Hepatocyte (in vitro differentiated cells): ENCODE data around the gene PHF21B. TPM values are rescaled to one million over a fixed set of nuclear protein-coding genes. Genes with fewer than 3 reads are reported as not detected.

Experiments used
- DNase-seq: peaks from one replicate; pipeline ENCODE4 v3.0.0-alpha.2; 2016; ENCODE audit warnings: low spot score
- H2AFZ ChIP-seq: fragments of 200-600 bp; sonication (generic); 2 replicates; pipeline ENCODE4 v1.6.0; 2016; ENCODE audit warnings: antibody characterized with exemption, mild to moderate bottlenecking
- H3K27ac ChIP-seq: fragments of 200-600 bp; sonication (generic); 2 replicates; pipeline ENCODE4 v1.5.1; 2016; ENCODE audit warnings: mild to moderate bottlenecking
- H3K27me3 ChIP-seq: fragments of 200-600 bp; sonication (generic); 2 replicates; pipeline ENCODE4 v1.6.1; 2016
- H3K36me3 ChIP-seq: fragments of 200-600 bp; sonication (generic); replicated peaks from 2 replicates; pipeline ENCODE4 v1.5.1; 2016; ENCODE audit warnings: low read depth; ENCODE audit not compliant: insufficient read depth
- H3K4me1 ChIP-seq: fragments of 200-600 bp; sonication (generic); 2 replicates; pipeline ENCODE4 v1.5.1; 2016; ENCODE audit warnings: mild to moderate bottlenecking, moderate library complexity; ENCODE audit not compliant: insufficient read depth
- H3K4me2 ChIP-seq: fragments of 200-600 bp; sonication (generic); 2 replicates; pipeline ENCODE4 v1.6.0; 2016
- H3K4me3 ChIP-seq: fragments of 200-600 bp; sonication (generic); 2 replicates; pipeline ENCODE4 v1.5.1; 2016; ENCODE audit warnings: mild to moderate bottlenecking
- H3K79me2 ChIP-seq: fragments of 200-600 bp; sonication (generic); 2 replicates; pipeline ENCODE4 v1.6.0; 2017; ENCODE audit warnings: mild to moderate bottlenecking
- H3K9me2 ChIP-seq: fragments of 200-600 bp; sonication (generic); replicated peaks from 2 replicates; pipeline ENCODE4 v1.6.0; 2017; ENCODE audit warnings: mild to moderate bottlenecking; ENCODE audit not compliant: insufficient read depth
- H3K9me3 ChIP-seq: fragments of 200-600 bp; sonication (generic); 2 replicates; pipeline ENCODE4 v1.5.1; 2016; ENCODE audit warnings: low read depth, mild to moderate bottlenecking
- H4K20me1 ChIP-seq: fragments of 200-600 bp; sonication (generic); 2 replicates; pipeline ENCODE4 v1.6.0; 2016; ENCODE audit warnings: mild to moderate bottlenecking; ENCODE audit not compliant: insufficient read depth, poor library complexity, severe bottlenecking
- EZH2 ChIP-seq: fragments of 200-600 bp; sonication (generic); IDR thresholded peaks from 2 replicates; pipeline ENCODE4 v1.6.1; 2016; ENCODE audit warnings: antibody characterized with exemption, mild to moderate bottlenecking, borderline replicate concordance
- EZH2phosphoT487 ChIP-seq: fragments of 200-600 bp; sonication (generic); IDR thresholded peaks from one replicate; pipeline ENCODE4 v1.6.1; 2018; ENCODE audit warnings: antibody characterized with exemption, mild to moderate bottlenecking, low read depth, moderate library complexity; ENCODE audit not compliant: unreplicated experiment, severe bottlenecking
- WGBS: methylation state at CpG from one replicate; pipeline ENCODE4 v1.1.6; 2016; ENCODE audit warnings: low lambda C conversion rate; ENCODE audit errors: missing lambda C conversion rate; 5-methylcytosine and 5-hydroxymethylcytosine counted together
- polyA plus RNA-seq: library from polyadenylated mRNA; unstranded; fragments of >200 nt; fragmentation: Nextera tagmentation; extraction: Ambion mirVana; gene quantifications from 2 replicates; pipeline ENCODE4 v1.2.1, GENCODE V29; 2016
- total RNA-seq: library from RNA; depleted of rRNA; stranded (reverse); fragments of >200 nt; gene quantifications from 2 replicates; pipeline ENCODE4 v1.2.3, GENCODE V29; 2014
- TF ChIP-seq, protein P1 (sequence below): fragments of 200-600 bp; sonication (generic); IDR thresholded peaks from 2 replicates; pipeline ENCODE4 v1.5.1; 2016; ENCODE audit warnings: antibody characterized with exemption, mild to moderate bottlenecking; ENCODE audit not compliant: poor library complexity

Gene PHF21B
- total and polyA plus RNA-seq, 2 experiments from 2014 or later, result 0.86 to 1.9 TPM

DNA sequence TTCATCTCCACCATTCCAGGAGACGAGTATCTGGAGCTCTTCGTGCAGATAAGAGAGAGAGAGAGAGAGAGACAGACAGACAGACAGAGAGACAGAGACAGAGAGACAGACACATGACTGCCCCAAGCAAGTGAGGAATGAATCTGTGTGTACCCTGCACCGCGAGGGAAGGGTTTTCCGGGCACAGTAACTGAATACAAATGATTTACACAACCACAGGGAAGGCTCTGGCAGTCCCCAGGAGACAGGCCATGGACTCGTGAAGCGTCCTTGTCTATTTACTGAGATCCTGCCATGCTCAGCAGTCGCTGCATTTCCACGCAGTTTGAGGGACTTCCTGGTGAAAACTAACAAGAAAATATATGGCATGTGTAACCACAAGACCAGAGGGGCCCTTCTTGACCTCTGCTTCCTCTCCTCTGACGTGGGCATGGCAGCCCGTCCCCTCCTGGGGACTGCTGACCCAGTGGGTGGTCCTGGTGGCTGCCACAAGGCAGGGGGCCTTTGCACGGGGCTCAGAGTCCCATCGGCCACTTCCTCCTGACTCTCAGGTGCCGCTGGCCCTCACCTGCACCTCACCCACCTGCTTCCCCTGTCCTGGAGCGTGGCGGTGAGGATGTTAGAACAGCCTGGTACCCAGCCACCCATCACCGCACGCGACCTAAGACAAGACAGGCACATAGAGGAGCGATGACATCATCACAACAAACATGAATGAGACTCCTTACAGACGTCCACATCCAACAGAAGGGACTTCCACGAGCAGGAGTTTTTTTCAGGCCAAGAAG is 75.9 kb downstream of the PHF21B start:
- Histone ChIP-seq H3K79me2 (no peaks in the 10 kb centered on the region), H3K9me2 (no peaks in the 10 kb centered on the region), H3K36me3 (no peaks in the 10 kb centered on the region), H3K4me1 (peaks cover 6% of the 10 kb centered on the region), H3K4me3 (no peak overlapping the region), H3K9me3 (no peaks in the 10 kb centered on the region), H3K4me2 (no peak overlapping the region), H3K27me3 (no peaks in the 10 kb centered on the region), H4K20me1 (no peaks in the 10 kb centered on the region), H3K27ac (no peak overlapping the region), H2AFZ (no peak overlapping the region)
- TF ChIP-seq EZH2 (no peak), EZH2phosphoT487 (no peak)
- TF ChIP-seq, protein P1, sequence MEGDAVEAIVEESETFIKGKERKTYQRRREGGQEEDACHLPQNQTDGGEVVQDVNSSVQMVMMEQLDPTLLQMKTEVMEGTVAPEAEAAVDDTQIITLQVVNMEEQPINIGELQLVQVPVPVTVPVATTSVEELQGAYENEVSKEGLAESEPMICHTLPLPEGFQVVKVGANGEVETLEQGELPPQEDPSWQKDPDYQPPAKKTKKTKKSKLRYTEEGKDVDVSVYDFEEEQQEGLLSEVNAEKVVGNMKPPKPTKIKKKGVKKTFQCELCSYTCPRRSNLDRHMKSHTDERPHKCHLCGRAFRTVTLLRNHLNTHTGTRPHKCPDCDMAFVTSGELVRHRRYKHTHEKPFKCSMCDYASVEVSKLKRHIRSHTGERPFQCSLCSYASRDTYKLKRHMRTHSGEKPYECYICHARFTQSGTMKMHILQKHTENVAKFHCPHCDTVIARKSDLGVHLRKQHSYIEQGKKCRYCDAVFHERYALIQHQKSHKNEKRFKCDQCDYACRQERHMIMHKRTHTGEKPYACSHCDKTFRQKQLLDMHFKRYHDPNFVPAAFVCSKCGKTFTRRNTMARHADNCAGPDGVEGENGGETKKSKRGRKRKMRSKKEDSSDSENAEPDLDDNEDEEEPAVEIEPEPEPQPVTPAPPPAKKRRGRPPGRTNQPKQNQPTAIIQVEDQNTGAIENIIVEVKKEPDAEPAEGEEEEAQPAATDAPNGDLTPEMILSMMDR, result no peak
- DNase-seq, result no peak
- WGBS, result 76% methylated on average over 22 of the region's 22 CpGs

- Histone ChIP-seq H3K9me2 (no peaks in the 10 kb centered on the region), H2AFZ (no peak overlapping the region), H3K27ac (no peak overlapping the region), H3K4me3 (no peak overlapping the region), H3K27me3 (no peaks in the 10 kb centered on the region), H3K4me2 (no peak overlapping the region), H3K36me3 (no peaks in the 10 kb centered on the region), H3K9me3 (no peaks in the 10 kb centered on the region), H3K79me2 (no peaks in the 10 kb centered on the region), H4K20me1 (no peaks in the 10 kb centered on the region), H3K4me1 (peaks cover 6% of the 10 kb centered on the region)
- WGBS, result 97% methylated on average over 11 of the region's 11 CpGs
- DNase-seq, result no peak
- TF ChIP-seq, protein P1, result no peak
- TF ChIP-seq EZH2phosphoT487, result no peak
- TF ChIP-seq EZH2, result no peak
Observed at GRCh38 chr22:44932493-44932892, 77.3 kb downstream of the PHF21B start.

DNA sequence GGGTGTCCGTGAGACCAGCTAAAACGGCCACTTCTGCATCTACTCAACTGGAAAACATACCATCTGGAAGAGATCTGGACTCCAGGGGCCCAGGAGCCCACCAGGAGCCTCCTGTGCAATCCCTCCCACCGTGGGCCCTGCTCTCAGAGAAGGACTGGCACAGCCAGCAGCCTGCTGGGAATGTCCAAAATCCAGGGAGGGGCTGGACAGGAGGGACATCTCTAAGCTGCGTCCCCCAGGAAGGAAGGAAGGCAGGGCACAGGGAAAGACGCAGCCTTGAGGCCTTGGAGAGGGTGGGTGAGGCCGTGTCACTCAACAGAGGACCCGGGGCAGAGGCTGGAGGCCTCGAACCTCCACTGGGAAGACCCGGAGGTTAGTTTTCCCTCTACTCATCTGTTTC is 78.0 kb downstream of the PHF21B start:
- Histone ChIP-seq H3K79me2 (no peaks in the 10 kb centered on the region), H3K4me1 (peaks cover 6% of the 10 kb centered on the region), H3K9me3 (no peaks in the 10 kb centered on the region), H2AFZ (no peak overlapping the region), H3K4me3 (no peak overlapping the region), H3K4me2 (no peak overlapping the region), H3K9me2 (no peaks in the 10 kb centered on the region), H3K27ac (no peak overlapping the region), H3K27me3 (no peaks in the 10 kb centered on the region), H3K36me3 (no peaks in the 10 kb centered on the region), H4K20me1 (no peaks in the 10 kb centered on the region)
- TF ChIP-seq, protein P1, result no peak
- no peak for TF ChIP-seq EZH2phosphoT487
- TF ChIP-seq EZH2, result no peak
- no peak for DNase-seq
- 86% methylated on average over 9 of the region's 9 CpGs for WGBS
